GM12872 (cell line): Measurements from ENCODE around the gene KRT24.

Experiments used
- TF ChIP-seq, protein P1 (sequence below): IDR thresholded peaks from 3 replicates; pipeline ENCODE4 v1.5.1; 2011; ENCODE audit warnings: low read depth, mild to moderate bottlenecking, low read length, moderate library complexity; ENCODE audit not compliant: insufficient read depth

The KRT24 gene

DNA sequence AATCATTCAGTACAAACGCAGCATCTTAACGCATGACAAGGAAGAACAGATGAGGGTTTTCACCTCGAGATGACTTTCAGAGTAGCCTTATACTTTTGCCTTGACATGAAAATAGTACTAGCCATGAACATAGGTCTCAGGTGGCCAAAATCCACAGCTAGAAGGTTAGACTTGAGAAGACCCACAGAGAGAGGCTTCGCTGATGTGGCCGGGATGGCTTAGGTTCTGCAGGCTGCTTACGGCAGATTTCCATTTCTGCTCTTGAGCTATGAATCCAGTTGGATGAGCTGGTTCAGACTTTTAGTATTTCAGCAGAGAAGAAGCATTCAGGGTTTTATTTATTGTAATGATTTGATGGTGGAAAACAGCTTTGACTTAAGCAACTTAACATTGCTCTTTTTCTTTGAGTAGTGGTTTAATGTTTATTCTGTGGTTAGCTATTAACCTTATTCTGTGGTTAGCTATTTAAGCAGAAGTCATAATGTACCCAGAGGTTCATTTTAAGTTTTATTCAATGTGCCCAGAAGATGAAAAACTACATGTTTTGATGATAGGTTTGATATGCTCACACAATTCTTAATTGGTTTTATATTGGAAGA is 7.6 kb downstream of the KRT24 start:
- TF ChIP-seq, protein P1, sequence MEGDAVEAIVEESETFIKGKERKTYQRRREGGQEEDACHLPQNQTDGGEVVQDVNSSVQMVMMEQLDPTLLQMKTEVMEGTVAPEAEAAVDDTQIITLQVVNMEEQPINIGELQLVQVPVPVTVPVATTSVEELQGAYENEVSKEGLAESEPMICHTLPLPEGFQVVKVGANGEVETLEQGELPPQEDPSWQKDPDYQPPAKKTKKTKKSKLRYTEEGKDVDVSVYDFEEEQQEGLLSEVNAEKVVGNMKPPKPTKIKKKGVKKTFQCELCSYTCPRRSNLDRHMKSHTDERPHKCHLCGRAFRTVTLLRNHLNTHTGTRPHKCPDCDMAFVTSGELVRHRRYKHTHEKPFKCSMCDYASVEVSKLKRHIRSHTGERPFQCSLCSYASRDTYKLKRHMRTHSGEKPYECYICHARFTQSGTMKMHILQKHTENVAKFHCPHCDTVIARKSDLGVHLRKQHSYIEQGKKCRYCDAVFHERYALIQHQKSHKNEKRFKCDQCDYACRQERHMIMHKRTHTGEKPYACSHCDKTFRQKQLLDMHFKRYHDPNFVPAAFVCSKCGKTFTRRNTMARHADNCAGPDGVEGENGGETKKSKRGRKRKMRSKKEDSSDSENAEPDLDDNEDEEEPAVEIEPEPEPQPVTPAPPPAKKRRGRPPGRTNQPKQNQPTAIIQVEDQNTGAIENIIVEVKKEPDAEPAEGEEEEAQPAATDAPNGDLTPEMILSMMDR: no peak

DNA sequence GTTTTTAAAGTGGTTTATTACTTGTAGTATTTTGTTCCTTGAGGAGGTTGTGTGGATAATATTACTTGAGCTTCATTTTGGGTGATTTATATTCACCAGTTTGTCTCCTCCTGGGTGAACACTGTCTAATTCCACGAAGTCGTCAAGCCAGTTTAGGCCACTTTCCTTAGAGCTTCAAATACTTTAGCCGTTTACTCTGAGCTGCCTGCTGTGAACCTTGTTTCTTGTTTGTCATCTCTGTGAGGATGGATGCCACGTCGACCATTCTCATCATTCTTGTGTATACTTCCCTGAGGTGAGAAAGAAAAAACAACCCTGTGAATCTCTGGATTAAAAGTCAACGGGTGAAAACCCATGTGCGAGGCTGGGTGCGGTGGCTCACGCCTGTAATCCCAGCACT is 9.0 kb downstream of the KRT24 start:
- TF ChIP-seq, protein P1: no peak

DNA sequence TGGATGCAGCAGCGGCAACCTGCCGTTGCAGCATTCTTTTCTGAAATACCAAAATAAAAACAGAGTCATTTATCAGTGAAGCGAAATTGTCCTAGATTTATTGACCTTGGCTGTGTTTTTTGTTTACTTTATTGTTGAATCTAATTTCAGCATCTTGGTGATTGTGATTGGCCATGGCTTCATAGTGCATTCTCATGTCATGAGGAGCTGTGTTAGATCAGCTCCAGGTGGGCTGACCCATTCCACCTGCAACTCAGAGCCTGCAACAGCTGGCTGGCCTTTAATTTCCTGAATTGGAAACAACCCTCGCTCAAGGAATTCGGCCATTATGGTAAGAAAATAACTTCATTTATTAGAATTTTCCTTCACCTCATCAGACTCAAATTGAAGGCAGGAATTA is 16.4 kb downstream of the KRT24 start:
- TF ChIP-seq, protein P1: no peak

DNA sequence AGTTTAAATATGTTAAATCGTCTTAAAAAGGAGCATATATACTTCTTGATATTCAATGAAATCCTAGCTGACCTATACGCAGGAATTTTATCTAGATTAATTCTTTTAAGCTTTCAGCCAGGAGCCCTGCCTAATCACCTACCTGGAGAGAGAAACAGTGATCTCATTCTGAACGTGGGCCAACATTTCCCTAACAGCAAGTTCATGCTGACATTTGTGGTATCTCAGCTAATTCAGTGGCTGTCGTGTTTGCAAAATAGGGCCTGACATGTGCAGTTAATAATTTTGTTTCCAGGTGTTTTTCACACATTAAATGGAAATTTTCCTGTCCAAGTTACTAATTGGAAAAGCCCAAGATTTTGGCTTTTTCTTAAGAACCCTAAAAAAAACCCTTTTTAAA is 17.4 kb downstream of the KRT24 start:
- TF ChIP-seq, protein P1: no peak

DNA sequence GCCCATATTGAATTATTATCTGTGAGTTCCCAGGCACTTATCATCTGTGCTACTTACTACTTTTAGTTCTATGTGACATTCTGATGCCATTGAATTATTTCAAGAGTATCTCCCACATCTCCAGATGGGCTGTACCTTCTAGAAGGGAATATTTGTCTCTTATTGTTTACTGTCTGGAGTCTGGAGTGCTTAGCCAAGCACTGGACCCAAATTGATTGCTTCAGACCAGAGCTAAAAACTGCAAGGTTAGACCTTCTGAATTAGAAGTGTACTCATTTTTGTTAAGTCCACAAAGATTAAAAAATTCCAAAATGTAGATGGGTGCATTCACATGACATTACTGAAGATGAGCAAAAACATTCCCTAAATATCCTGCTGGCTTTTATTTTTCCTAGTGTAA is 22.6 kb downstream of the KRT24 start:
- TF ChIP-seq, protein P1: no peak

DNA sequence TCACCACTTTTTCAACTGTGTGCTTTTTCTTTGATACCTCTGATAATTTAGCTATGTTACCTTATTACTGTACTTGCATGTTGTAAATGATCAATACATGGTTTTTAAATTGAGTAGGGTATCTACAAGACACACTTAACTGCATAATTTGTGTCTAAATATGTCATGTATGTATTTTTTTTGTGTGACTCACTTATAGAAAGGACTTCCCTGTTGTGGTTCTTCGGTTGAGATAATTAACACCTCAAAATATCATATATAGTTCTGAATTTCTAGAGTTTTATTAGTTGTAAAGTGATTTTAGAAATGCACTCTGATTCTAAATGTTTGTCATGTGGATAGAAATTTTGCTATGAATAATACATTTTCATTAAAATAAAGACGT is 24.0 kb downstream of the KRT24 start:
- TF ChIP-seq, protein P1: no peak

DNA sequence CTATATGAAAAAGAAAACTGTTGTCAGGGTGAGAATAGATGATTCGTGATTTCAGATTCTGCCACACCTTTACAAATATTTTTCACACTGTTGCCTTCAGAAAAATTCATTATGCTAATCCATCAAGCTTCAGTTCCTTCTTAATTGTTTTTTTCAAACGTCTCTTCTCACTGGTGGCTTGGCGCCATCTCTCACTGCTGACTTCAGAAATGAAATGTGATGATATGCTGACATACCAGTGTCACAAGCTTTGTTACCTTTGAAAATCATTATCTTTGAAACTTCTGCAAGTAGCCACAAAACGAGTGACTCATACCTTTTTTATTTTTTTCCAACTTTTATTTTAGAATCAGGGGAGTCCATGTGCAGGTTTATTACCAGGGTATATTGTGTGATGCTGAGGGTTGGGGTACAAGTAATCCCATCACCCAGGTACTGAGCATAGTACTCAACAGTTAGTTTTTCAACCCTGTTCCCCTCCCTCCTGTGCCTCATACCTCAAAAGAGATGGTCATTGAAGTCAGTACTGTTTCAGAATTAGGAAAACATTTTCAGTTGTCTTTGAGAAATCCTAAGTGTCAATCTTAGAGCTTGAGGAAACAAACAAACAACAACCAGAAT is 24.5 kb downstream of the KRT24 start:
- TF ChIP-seq, protein P1: no peak
